ENCODE data around the gene USP2.

The USP2 gene

GRCh38 chr11:119375337-119376196, 5.9 kb downstream of the USP2 start:
- DNase-seq = no peak

DNA sequence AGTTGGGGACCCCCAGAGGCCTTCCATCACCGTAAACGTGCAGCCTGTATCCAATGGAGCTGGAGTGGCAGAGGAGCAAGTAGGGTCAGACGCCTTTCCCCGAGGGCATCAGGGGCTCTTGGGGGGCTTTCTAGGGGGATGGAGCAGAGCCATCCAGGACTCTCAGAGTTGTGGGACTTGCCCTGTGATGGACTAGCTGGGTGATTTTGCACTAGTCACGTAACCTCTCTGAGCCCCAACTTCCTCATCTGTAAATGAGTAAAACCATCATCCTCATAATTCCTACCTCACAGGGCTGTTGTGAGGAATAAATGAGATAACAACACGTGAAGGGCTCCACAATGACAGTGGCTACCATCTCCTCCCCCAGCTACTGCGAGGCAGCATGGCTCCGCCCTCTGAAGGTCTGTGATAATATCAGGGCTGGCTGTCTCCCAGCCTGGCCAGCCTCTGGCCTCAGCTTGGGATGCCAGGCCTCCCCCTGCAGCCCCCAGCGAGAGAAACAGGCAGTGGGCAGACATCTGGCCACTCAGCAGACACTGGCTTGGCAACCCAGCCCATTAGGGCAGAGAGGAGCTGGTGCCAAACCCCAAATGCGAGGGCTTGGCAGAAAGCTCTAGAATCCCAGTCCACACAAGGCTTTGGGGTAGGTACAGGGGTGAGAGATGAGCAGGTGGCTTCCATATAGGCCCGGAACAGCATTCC, 6.7 kb downstream of the USP2 start:
- peak in 1 of 4 experiments; percentile 38 for DNase-seq

DNA sequence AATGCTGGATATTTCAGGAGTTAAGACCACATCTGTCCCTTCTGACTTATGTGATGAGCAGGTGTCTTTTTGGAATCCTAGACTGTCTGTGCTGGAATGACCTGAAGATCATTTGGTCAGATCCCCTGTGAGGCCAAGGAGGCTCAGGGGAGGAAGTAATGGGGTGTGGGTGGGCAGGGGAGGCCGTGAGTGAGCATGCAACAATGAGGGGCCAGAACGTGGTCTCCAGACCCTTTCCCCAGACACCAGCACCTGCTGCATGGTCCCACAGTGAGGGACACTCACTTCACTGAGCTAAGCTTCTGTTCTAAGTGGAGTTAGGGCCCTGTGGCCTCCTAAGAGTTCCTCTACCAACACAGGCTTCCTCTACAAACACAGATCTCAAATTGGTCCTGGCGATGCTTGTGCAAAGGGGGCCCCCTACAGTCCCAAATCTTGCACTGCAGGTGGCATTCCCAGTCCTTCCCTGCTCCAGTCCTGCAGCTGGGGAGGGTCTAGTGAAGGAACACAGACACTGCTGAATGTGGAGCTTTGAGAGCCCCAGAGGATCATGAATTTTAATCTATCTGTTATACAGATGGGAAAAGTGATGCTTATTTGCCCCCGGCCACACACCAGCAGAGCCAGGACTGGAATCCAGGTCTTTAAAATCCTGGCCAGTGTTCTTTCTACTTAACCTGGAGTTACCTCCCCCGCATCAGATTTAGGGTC, 7.4 kb downstream of the USP2 start:
- DNase-seq = peak; percentile 78 to 85 (median 84)

DNA sequence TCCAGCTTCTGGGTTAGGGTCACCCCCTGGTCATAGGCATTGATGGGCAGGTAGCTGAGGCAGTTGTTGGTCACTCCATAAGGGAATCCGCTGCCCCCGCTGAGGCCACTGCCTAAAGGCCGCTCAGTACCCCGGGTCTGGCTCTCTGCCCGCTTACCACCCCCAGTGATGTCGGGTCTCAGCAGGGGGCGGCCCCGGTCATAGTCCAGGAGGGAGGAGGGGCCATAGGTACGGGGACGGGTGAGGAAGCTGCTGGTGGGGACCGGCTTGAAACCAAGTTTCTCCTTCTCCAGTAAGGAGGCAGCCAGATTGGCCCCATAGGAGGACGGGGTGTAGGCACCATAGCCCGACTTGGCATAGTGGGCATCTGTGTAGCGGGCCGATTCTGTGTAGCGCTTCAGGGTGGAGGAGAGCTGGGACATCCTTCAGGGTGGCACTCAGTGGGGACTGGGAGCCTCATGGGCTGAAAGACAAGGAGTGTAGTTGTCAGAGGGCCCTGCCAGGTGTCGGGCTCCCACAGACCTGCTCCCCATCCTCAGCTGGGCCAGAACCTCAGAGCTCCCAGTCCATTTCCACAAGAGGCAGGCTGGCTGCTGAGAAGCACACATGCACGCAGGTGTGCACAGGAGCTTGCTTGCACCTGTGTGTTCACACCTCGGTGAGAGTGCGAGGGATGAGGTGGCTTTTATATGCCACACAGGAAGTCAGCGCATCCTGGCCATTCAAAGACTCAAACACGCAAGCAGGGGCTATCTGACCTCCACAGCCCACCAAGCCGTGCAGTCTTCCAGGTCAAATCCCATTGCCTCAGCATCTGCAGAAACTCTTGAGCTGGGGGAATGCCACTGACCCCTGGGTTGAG, 8.2 kb downstream of the USP2 start:
- DNase-seq = no peak

- DNase-seq = no peak
Measured at GRCh38 chr11:119372260-119373058, 9.0 kb downstream of the USP2 start.

DNA sequence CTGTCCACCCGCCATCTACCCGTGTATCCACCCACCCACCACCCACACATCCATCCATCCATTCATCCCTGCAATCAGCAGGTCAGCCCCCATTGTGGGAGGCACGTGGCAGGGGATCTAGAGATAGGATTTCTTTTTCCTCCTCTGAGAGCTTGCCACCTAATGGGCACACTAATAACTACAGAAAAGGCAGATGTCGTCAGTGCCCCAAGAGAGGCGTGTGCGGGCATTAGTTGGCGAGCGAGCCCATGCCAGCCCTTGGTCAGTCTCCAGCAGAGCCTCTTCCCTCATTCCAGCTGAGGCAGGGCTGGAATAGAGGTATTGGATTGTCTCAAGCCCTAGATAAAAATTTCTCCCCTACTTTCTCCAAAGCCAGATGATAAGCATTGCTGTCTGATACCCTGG, 9.7 kb downstream of the USP2 start:
- peak in 3 of 4 experiments; percentile 34 to 46 (median 43) for DNase-seq

DNA sequence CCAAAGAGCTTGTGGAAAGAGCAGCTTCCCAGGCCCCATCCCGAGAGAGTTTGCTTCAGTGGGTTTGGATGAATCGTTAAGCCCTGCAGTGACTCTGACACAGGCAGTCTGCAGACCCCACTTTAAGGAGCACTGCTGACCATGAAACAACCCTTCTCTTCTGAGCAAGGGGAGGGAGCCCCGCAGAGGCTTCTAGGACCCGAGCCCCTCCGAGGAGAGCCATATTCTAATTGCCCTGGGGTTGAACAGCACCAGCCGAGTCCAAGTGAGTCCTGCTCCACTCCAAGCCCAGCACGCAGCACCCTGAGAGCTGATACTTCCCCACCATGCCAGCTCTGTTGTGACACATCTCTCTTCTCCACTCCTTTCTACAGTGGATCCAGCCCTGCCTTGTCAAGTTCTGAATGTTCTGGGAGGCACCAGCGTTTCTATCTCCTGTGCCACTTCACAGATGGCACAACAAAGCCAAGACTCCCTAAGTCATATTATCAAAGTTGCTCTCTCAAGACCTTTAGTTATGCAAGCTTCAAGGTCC, 10.4 kb downstream of the USP2 start:
- no peak for DNase-seq

GRCh38 chr11:119370486-119371046, 10.9 kb downstream of the USP2 start:
- DNase-seq = no peak

DNA sequence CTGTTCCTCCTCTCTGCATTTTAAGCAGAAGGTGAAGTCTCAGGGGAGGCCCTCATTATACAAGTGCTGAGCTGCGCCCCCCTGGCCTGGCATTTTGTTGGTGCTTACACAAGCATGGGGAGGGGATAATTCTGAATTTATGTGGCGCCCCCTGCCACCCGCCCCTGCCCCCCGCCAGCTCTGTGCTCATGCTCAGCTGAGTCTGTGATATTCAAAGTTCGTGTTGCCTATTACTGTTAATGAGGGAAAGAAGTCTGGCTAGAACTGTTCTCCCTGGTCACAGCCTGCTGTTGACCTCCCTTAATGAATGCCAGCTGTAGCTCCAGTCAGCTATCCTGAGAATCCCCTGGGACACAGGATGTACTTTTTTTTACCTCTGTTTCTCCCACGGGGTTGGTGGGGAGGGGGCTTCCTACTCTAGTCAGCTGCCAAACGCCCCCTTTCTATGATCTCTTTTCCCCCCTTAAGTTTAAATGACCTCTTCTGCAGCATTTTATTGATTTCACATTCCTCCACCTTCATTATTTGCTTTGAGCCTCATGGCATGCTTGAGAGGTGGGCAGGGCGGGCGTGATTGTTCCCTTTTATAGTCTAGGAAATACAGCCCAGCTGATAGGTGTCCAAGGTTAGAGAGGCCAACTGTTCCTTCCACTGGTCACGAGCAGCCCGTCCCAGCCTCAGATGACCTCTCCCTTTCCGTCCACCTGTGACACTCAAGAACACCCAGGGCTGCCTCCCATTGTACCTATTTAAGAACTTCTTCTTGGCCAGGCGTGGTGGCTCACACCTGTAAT, 12.2 kb downstream of the USP2 start:
- DNase-seq = no peak

GRCh38 chr11:119368121-119369034, 13.1 kb downstream of the USP2 start:
- DNase-seq = no peak

GRCh38 chr11:119367661-119368120, 13.8 kb downstream of the USP2 start:
- DNase-seq = peak; percentile 58 to 82 (median 76)

GRCh38 chr11:119366690-119367620, 14.5 kb downstream of the USP2 start:
- peak in 3 of 4 experiments; percentile 46 to 65 (median 50) for DNase-seq

- peak; percentile 59 to 81 (median 70) for DNase-seq
Measured at GRCh38 chr11:119365071-119365591, 16.4 kb downstream of the USP2 start.

- peak; percentile 78 to 93 (median 88) for DNase-seq
Measured at GRCh38 chr11:119363851-119364590, 17.5 kb downstream of the USP2 start.

GRCh38 chr11:119363081-119363850, 18.2 kb downstream of the USP2 start:
- DNase-seq = peak in 1 of 4 experiments; percentile 37

DNA sequence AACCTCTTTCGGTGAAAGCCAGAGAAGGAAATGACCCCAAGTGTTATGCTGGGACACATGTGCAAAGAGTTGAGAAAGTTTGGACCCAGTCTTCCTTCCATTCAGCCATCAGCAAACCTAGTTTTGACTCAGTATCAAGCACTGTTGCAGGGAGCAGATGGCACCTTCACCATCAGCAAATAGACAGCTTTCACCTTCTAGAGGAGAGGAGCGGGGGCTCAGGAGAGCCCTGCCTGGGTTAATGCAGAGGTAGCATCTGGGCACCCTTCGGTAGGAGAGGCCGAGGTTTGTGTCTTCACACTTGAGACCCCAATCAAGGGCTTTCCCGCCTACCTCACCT, 18.8 kb downstream of the USP2 start:
- DNase-seq = no peak
